GM10266 (cell line): ENCODE measurements around the gene PSMB9.

ENCODE experiments used
- DNase-seq: peaks from one replicate; pipeline ENCODE4 v3.0.0; 2012; ENCODE audit errors: extremely low spot score
- CTCF ChIP-seq: IDR thresholded peaks from 2 replicates; pipeline ENCODE4 v1.5.1; 2012; ENCODE audit warnings: mild to moderate bottlenecking, low read depth; ENCODE audit not compliant: control insufficient read depth, insufficient read depth; ENCODE audit errors: missing control alignments

PSMB9 gene

DNA sequence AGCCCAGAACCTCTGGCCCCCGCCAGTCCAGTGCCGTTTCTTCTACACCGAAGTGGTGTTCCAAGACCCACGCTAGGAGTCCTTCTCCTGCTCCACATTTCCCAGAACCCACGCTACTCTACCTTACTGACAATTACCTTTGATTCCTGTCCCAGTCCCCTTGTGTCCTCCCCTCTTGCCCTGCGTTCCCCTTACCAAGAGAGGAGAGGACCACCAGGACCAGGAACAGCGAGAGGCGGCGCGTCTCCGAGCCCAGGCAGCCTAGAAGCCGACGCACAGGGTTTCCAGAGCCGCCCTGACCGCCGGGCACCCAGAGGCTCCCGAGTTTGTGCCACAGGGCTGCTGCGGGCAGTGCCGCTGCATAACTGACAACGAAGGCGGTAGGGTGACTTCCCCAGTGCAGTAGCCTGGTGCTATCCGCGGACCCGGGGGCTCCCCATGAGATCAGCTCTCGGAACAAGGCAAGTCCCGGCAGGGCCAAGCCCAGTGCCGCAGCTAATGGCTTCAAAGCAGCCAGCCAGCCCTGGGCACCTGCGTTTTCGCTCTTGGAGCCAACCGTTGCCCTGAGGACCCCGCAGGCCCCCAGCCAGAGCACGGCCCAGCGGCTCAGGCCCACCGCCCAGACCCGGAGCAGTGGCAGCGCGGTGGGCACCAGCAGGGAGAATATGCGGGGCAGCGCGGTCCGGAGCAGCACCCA, 1.0 kb upstream of the PSMB9 start:
- DNase-seq: peak; percentile 50
- TF ChIP-seq CTCF: no peak

- TF ChIP-seq CTCF: no peak
- DNase-seq: peak; percentile 69
Observed at GRCh38 chr6:32854376-32855178, 585 bp downstream of the PSMB9 start.

DNA sequence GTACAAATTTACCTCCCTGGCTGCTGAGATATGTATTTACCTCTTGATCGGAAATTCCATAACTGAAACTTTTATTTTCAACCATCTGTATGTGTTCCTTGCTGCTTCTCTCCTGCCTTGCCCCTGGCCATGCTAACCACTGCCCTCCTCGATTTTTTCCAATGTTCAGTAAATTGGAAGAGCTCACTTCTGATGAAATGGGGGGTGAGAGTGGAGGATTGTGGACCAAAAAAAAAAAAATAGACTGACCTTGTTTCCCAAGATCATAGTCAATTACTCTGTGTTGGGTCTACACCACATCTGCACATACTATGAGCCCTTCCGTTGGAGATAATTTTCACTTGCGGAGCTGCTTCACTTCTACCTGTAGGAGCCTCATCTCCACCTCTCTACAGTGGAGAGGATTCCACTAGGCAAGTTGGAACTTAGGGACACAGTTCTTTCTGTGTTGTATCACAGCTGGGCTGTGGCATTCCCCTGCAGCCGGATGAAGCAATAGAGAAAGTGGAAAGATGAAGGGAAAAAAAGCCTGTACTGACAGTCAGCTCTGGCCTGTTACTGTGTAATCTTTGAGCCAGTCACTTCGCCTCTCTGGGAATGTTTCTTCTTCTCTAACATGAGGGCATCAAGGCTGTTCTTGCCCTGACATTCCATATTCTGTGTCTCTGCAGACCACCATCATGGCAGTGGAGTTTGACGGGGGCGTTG, 1.6 kb downstream of the PSMB9 start:
- no peak for TF ChIP-seq CTCF
- no peak for DNase-seq

DNA sequence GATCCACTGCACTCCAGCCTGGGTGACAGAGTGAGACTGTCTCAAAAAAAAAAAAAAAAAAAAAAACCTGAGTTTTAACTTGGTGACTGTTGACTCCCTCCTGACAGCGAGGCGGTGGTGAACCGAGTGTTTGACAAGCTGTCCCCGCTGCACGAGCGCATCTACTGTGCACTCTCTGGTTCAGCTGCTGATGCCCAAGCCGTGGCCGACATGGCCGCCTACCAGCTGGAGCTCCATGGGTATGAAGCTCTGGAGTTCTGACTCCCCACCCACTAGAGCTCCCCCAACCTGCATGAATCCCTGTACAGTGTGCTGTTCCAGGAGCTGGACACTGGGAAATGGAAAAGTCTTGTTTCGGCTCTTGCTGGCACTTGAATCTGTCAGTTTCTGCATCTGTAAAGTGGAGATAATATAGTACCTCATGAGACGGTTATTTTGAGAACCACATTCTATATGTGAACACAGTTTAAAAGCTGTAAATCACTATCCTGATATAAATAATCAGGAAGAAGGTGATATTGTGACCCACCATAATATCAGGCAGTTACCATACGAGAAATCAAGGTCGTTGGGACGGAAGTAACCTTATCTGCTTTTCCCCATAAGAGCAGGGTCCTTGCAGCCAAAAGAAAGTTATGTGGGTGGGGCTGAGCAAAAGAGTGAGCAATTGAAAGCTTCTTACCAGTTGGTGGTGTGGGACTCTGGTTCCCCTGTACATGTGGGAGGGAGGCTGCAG, 3.3 kb downstream of the PSMB9 start:
- TF ChIP-seq CTCF: no peak
- no peak for DNase-seq

- no peak for TF ChIP-seq CTCF
- no peak for DNase-seq
Observed at GRCh38 chr6:32858194-32858593, 4.2 kb downstream of the PSMB9 start.

- TF ChIP-seq CTCF: no peak
- no peak for DNase-seq
Observed at GRCh38 chr6:32860674-32861073, 6.7 kb downstream of the PSMB9 start.
